GM12874 (cell line): ENCODE measurements around the gene OLFM1.

ENCODE experiments used
- TF ChIP-seq, protein P1 (sequence below): IDR thresholded peaks from 2 replicates; pipeline ENCODE4 v1.5.1; 2011; ENCODE audit warnings: low read depth, mild to moderate bottlenecking, control low read depth, low read length, moderate library complexity; ENCODE audit not compliant: insufficient read depth

The OLFM1 gene

DNA sequence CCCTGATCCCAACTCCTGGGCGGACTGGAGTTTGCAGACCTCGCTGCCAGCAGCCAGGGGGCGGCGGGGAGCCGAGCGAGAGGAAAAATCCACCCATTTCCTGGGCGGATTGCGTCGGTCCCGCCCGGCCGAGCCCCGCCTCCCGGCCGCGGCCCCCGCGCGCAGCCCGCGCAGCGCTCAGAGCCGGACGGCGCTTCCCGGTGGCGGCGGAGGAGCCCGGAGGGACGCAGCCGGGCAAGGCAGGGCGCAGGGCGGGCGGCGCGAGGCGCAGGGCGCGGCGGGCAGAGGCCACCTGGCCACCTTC, at the start of gene OLFM1:
OLFM1 (plus strand) TSS at position 180 of the 304 bp plus-strand sequence. CDS start 322 bp downstream, outside the sequence.
- TF ChIP-seq, protein P1, sequence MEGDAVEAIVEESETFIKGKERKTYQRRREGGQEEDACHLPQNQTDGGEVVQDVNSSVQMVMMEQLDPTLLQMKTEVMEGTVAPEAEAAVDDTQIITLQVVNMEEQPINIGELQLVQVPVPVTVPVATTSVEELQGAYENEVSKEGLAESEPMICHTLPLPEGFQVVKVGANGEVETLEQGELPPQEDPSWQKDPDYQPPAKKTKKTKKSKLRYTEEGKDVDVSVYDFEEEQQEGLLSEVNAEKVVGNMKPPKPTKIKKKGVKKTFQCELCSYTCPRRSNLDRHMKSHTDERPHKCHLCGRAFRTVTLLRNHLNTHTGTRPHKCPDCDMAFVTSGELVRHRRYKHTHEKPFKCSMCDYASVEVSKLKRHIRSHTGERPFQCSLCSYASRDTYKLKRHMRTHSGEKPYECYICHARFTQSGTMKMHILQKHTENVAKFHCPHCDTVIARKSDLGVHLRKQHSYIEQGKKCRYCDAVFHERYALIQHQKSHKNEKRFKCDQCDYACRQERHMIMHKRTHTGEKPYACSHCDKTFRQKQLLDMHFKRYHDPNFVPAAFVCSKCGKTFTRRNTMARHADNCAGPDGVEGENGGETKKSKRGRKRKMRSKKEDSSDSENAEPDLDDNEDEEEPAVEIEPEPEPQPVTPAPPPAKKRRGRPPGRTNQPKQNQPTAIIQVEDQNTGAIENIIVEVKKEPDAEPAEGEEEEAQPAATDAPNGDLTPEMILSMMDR: no peak

DNA sequence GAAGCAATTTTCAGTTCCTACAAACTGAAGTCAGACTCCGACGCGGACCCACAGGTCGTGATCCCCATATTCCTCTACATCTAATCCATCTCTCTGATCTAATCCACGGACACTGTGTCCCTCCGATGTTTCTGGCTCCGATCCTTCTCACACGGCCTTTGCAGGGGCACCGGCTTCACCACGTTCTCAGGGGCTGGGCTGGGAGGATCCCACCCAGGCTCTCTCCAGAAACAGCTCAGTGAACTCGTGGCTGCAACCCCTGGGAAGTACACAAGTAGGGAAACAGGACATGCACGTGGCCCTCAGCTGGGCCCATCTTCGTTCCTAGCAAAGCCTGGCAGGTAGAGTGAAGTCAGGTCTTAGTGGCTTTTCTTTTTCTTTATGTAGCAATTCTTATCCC, 49.1 kb upstream of the OLFM1 start:
- TF ChIP-seq, protein P1: no peak

- TF ChIP-seq, protein P1: no peak
Measured at GRCh38 chr9:135038826-135039225, 48.6 kb upstream of the OLFM1 start.

- TF ChIP-seq, protein P1: no peak
Measured at GRCh38 chr9:135039266-135039870, 48.1 kb upstream of the OLFM1 start.

DNA sequence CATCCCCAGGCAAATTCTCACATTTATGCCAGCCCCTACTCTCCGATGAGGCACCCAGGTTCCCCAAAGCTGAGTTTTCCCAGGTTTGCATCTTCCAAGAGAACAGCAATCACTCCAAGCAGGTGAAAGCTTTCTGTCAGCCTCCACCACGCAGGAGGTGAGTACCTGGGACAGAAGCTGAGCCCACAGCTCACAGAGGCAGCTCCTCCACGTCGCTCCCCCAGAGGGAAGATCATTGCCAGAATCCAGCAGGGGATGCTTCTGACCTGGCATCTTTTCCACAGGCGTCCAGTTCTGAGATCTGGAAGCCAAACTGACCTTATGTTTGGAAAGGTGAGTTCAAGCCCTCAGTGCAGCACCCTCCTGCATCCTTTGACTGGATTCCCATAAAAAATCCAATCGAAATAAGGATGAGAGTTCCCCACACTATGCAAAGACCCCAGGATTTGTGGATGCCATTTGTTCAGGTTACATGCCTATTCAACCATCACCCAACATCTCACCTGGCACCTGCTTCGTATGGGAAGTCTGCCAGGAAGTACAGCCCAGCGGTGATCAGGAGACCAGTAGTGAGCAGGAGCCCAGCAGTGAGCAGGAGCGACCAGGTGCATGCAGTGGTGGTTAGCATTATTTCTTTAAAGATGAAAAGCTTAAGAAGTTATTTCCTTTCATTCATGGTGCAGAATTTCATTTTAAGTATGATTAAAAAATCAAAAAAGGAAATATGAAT, 47.4 kb upstream of the OLFM1 start:
- TF ChIP-seq, protein P1: no peak

DNA sequence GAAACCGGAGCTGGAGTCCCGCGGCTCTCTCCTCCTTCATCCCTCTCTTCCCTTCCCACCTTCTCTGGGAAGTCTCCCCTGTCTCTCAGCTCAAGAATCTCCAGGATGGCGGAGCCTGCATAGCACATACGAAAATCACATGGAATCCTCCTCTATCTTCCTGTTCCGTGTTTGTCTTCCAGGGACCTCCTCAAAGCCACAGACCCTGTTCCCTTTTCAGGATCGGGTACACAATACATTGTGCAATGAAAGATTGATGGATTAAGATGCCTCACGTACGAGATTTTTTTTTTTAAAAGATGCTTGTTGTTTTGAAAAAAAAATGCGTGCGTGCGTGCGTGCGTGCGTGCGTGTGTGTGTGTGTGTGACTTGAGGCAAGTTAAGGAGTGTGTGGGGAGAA, 46.6 kb upstream of the OLFM1 start:
- TF ChIP-seq, protein P1: no peak

DNA sequence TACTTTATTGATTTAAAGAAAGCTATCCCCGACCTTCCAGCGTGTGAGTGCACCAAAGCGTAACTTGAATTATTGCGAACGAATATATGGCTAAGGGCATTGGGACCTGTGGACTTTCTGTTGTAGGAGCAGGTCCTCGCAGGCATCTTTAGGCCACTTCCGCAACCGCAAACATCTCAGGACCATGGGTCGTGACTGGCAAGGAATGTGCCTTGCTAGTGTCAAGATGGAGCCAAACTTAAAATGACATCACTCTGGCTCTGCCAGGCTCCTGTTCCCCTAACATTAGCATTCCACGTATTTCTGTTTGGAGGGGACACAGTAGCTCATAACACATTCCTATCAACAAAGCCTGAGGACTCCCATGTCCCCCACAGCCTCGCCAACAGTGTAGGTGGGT, 44.1 kb upstream of the OLFM1 start:
- TF ChIP-seq, protein P1: no peak
